Measurements from ENCODE around the gene COMMD6. TPM values are rescaled to one million over a fixed set of nuclear protein-coding genes. Genes with fewer than 3 reads are reported as not detected.
"Not testable (repeated sequence)": the region's sequence is repeated elsewhere in the genome, so short reads cannot be mapped to it uniquely, and the experiment has no call there.

Gene COMMD6
- total and polyA plus RNA-seq, 10 donors, result 83.6 to 334 (median 152) TPM

GRCh38 chr13:75554464-75554863 is 16.8 kb upstream of the COMMD6 start:
- WGBS, 5 donors, result 92 to 97% (median 97%) methylated on average over 1 of the region's 1 CpG
- DNase-seq, result no peak
- H3K9me3 ChIP-seq, result no peaks in the 10 kb centered on the region
- TF ChIP-seq, protein P1, sequence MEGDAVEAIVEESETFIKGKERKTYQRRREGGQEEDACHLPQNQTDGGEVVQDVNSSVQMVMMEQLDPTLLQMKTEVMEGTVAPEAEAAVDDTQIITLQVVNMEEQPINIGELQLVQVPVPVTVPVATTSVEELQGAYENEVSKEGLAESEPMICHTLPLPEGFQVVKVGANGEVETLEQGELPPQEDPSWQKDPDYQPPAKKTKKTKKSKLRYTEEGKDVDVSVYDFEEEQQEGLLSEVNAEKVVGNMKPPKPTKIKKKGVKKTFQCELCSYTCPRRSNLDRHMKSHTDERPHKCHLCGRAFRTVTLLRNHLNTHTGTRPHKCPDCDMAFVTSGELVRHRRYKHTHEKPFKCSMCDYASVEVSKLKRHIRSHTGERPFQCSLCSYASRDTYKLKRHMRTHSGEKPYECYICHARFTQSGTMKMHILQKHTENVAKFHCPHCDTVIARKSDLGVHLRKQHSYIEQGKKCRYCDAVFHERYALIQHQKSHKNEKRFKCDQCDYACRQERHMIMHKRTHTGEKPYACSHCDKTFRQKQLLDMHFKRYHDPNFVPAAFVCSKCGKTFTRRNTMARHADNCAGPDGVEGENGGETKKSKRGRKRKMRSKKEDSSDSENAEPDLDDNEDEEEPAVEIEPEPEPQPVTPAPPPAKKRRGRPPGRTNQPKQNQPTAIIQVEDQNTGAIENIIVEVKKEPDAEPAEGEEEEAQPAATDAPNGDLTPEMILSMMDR (IDR thresholded peaks at IDR 0.05 in 8 of 11, conservative IDR thresholded peaks at IDR 0.05 in 3 of 11), result no peak
- TF ChIP-seq POLR2A (IDR thresholded peaks at IDR 0.05), result no peak
- no peak for TF ChIP-seq POLR2AphosphoS5 (IDR thresholded peaks at IDR 0.05)
- H3K4me3 ChIP-seq, result no peak overlapping the region
- intact Hi-C loops (cut with DNase I; ENCODE audit: low total_unique reads), result no loop called here
- no peaks in the 10 kb centered on the region for H3K27me3 ChIP-seq (replicated peaks in 1 of 7)
- no peak overlapping the region for H3K27ac ChIP-seq
- peaks cover 10 to 41% (median 17%) of the 10 kb centered on the region in 6 donors for H3K4me1 ChIP-seq
- H3K36me3 ChIP-seq, result peaks cover 0 to 29% (median 6%) of the 10 kb centered on the region in 6 donors

GRCh38 chr13:75550159-75550567 is 12.5 kb upstream of the COMMD6 start:
- WGBS, 5 donors, result 2 to 6% (median 3%) methylated on average over 10 of the region's 10 CpGs
- Histone ChIP-seq H3K4me3 (peak overlapping the region; percentile 84 to 100 (median 94)), H3K27me3 (replicated peaks in 1 of 7) (no peaks in the 10 kb centered on the region), H3K9me3 (no peaks in the 10 kb centered on the region), H3K27ac (peak overlapping the region in 6 of 8 donors; percentile 81 to 95 (median 84)), H3K4me1 (peaks cover 10 to 38% (median 22%) of the 10 kb centered on the region in 6 donors), H3K36me3 (peaks cover 0 to 20% (median 5%) of the 10 kb centered on the region in 6 donors)
- TF ChIP-seq, protein P1 (IDR thresholded peaks at IDR 0.05 in 8 of 11, conservative IDR thresholded peaks at IDR 0.05 in 3 of 11), result no peak
- TF ChIP-seq POLR2A (IDR thresholded peaks at IDR 0.05) (no peak), POLR2AphosphoS5 (IDR thresholded peaks at IDR 0.05) (no peak)
- DNase-seq, result no peak
- intact Hi-C loops (cut with DNase I; ENCODE audit: low total_unique reads), result no loop called here

- peak within 1 kb of the TSS; percentile 81 to 95 (median 86) for H3K27ac ChIP-seq
- no peaks in the 10 kb centered on the region for H3K27me3 ChIP-seq (replicated peaks in 1 of 7)
- TF ChIP-seq, protein P1 (IDR thresholded peaks at IDR 0.05 in 8 of 11, conservative IDR thresholded peaks at IDR 0.05 in 3 of 11), result peak; percentile 88 to 97 (median 95)
- peak; percentile 90 to 92 (median 92) for TF ChIP-seq POLR2AphosphoS5 (IDR thresholded peaks at IDR 0.05)
- peak in 1 of 3 donors; percentile 62 for TF ChIP-seq POLR2A (IDR thresholded peaks at IDR 0.05)
- no peaks in the 10 kb centered on the region for H3K9me3 ChIP-seq
- peaks cover 10 to 38% (median 22%) of the 10 kb centered on the region in 6 donors for H3K4me1 ChIP-seq
- intact Hi-C loops (cut with DNase I; ENCODE audit: low total_unique reads), result loop anchor here (10.0 kb wide), 1 partner anchor 175 kb away; no protein-coding TSS in a partner anchor
- peak; percentile 99 for DNase-seq
- H3K4me3 ChIP-seq, result peak within 1 kb of the TSS; percentile 84 to 100 (median 94)
- WGBS, 5 donors, result 0% methylated on average over 56 to 74 of the region's 74 CpGs
- H3K36me3 ChIP-seq, result peaks cover 0 to 14% (median 1%) of the 10 kb centered on the region in 6 donors
Measured at GRCh38 chr13:75549262-75550158, 11.9 kb upstream of the COMMD6 start, which contains the start of gene UCHL3. TSS of gene UCHL3 (plus strand) at chr13:75549791. CDS start at chr13:75549821, 30 bp downstream.

DNA sequence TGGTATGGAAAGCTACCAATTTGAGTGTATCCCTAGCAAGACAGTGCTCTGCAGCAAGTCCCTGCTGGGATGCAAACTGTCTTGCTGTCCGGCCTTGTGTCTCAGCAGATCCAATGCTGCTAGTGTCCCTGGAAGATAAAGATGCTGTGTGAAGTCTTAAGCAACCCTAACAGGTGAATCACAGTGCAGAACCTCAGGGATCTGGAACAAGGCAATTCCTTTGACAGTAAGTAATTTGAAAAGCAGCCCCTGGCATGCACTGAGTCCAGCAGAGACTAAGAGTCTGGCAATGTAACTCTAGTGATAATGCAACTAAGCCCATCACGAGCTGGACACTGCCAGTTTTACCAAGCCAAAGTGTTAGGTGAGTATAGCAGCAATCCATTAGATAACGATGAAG is 10.3 kb upstream of the COMMD6 start:
- TF ChIP-seq POLR2A (IDR thresholded peaks at IDR 0.05), result no peak
- TF ChIP-seq, protein P1 (IDR thresholded peaks at IDR 0.05 in 8 of 11, conservative IDR thresholded peaks at IDR 0.05 in 3 of 11), result no peak
- TF ChIP-seq POLR2AphosphoS5 (IDR thresholded peaks at IDR 0.05), result no peak
- intact Hi-C loops (cut with DNase I; ENCODE audit: low total_unique reads), result loop anchor here (10.0 kb wide), 1 partner anchor 173 kb away; no protein-coding TSS in a partner anchor
- Histone ChIP-seq H3K4me3 (no peak overlapping the region), H3K9me3 (no peaks in the 10 kb centered on the region), H3K27ac (no peak overlapping the region), H3K4me1 (peaks cover 10 to 38% (median 22%) of the 10 kb centered on the region in 6 donors), H3K27me3 (replicated peaks in 1 of 7) (no peaks in the 10 kb centered on the region), H3K36me3 (no peaks in the 10 kb centered on the region)
- WGBS, 5 donors, result 91 to 98% (median 95%) methylated on average over 3 of the region's 3 CpGs
- no peak for DNase-seq

- not testable (repeated sequence) for H3K27me3 ChIP-seq (replicated peaks in 1 of 7); H3K36me3 ChIP-seq; DNase-seq; H3K27ac ChIP-seq; H3K4me3 ChIP-seq; H3K9me3 ChIP-seq
- H3K4me1 ChIP-seq, result peaks cover 3 to 14% (median 11%) of the 10 kb centered on the region in 6 donors
- WGBS, 5 donors, result 89 to 94% (median 89%) methylated on average over 14 of the region's 14 CpGs
- intact Hi-C loops (cut with DNase I; ENCODE audit: low total_unique reads), result loop anchor here (10.0 kb wide), 1 partner anchor 171 kb away; no protein-coding TSS in a partner anchor
Measured at GRCh38 chr13:75545386-75545785, 7.7 kb upstream of the COMMD6 start.
